Medulla oblongata (tissue), 1 donor: ENCODE measurements around the gene DES.
A peak's percentile ranks its signal among the peaks of the same experiment; 100 is the strongest.
"Not testable (repeated sequence)": the region's sequence is repeated elsewhere in the genome, so short reads cannot be mapped to it uniquely, and the experiment has no call there.

ENCODE experiments used
- DNase-seq: peaks from one replicate; pipeline ENCODE4 v3.0.0-alpha.2; 2015; ENCODE audit errors: extremely low spot score

DES gene

GRCh38 chr2:219399716-219400478 is 18.3 kb upstream of the DES start:
- DNase-seq = no peak

- no peak for DNase-seq
Measured at GRCh38 chr2:219400562-219400961, 17.6 kb upstream of the DES start.

GRCh38 chr2:219401606-219402005 is 16.6 kb upstream of the DES start:
- DNase-seq = no peak

- DNase-seq = peak; percentile 81
Measured at GRCh38 chr2:219402665-219403515, 15.3 kb upstream of the DES start.

- no peak for DNase-seq
Measured at GRCh38 chr2:219403861-219404260, 14.3 kb upstream of the DES start.

- DNase-seq = no peak
Measured at GRCh38 chr2:219404291-219404910, 13.8 kb upstream of the DES start.

GRCh38 chr2:219404954-219405353 is 13.2 kb upstream of the DES start:
- DNase-seq = no peak

GRCh38 chr2:219405451-219405850 is 12.7 kb upstream of the DES start:
- DNase-seq = no peak

GRCh38 chr2:219405958-219406860 is 12.0 kb upstream of the DES start:
- DNase-seq = no peak

- DNase-seq = no peak
Measured at GRCh38 chr2:219406861-219407230, 11.3 kb upstream of the DES start.

- DNase-seq = not testable (repeated sequence)
Measured at GRCh38 chr2:219407343-219407742, 10.8 kb upstream of the DES start.

GRCh38 chr2:219408204-219408603 is 10.0 kb upstream of the DES start:
- DNase-seq = no peak

- DNase-seq = no peak
Measured at GRCh38 chr2:219408631-219409030, 9.5 kb upstream of the DES start.

- DNase-seq = no peak
Measured at GRCh38 chr2:219409619-219410018, 8.6 kb upstream of the DES start.

- no peak for DNase-seq
Measured at GRCh38 chr2:219410390-219410789, 7.8 kb upstream of the DES start.

- no peak for DNase-seq
Measured at GRCh38 chr2:219414857-219415256, 3.3 kb upstream of the DES start.

GRCh38 chr2:219415580-219416234 is 2.5 kb upstream of the DES start:
- DNase-seq = no peak

GRCh38 chr2:219416235-219416602 is 2.0 kb upstream of the DES start:
- DNase-seq = no peak

GRCh38 chr2:219416938-219417337 is 1.2 kb upstream of the DES start:
- no peak for DNase-seq

- no peak for DNase-seq
Measured at GRCh38 chr2:219417374-219417773, 803 bp upstream of the DES start.

- no peak for DNase-seq
Measured at GRCh38 chr2:219419012-219419324, 791 bp downstream of the DES start.
